PFSK-1 (cell line): ENCODE data around the gene ZNF775.

Experiments used
- FOXP2 ChIP-seq: optimal IDR thresholded peaks from 2 replicates; pipeline ENCODE3; 2011; ENCODE audit warnings: borderline replicate concordance, control low read depth, inconsistent platforms; ENCODE audit not compliant: insufficient read depth; ENCODE audit errors: extremely low read length, extremely low read depth
- POLR2AphosphoS5 ChIP-seq: IDR thresholded peaks from 2 replicates; pipeline ENCODE4 v1.6.1; 2012; ENCODE audit warnings: low read depth, mild to moderate bottlenecking, control low read depth, low read length, moderate library complexity
- SIN3A ChIP-seq: IDR thresholded peaks from 2 replicates; pipeline ENCODE4 v1.6.1; 2012; ENCODE audit warnings: mild to moderate bottlenecking, low read length, moderate library complexity, borderline replicate concordance; ENCODE audit not compliant: insufficient read depth
- TAF1 ChIP-seq: IDR thresholded peaks from 2 replicates; pipeline ENCODE4 v1.6.1; 2012; ENCODE audit warnings: low read length, control low read depth, borderline replicate concordance; ENCODE audit not compliant: insufficient read depth
- TF ChIP-seq, protein P1 (sequence below), 2 experiments: IDR thresholded peaks; 2 replicates each; pipeline versions ENCODE4 v1.6.1 to v1.8.0; 2011 to 2012; ENCODE audit warnings: low read depth in 2 of 2, low read length in 2 of 2, control low read depth in 1 of 2, inconsistent platforms in 1 of 2, mild to moderate bottlenecking in 1 of 2, moderate library complexity in 1 of 2; ENCODE audit not compliant: insufficient read depth in 1 of 2

Gene ZNF775

DNA sequence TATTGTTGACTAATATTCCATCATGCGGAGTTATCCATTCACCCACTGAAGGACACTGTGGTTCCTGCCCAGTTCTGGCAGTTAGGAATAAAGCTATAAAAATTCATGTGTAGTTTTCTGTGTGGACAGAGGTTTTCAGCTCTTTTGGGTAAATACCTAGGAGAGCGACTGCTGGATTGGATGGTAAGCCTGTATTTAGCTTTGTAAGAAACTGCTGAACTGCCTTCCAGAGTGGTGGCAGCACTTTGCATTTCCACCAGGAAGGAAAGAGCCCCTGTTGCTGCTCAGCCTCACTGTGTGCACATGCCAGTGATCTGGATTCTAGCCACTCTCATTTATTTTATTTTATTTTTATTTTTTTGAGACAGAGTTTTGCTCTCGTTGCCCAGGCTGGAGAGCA lies 14.2 kb downstream of the ZNF775 start:
- TF ChIP-seq TAF1 (no peak), POLR2AphosphoS5 (no peak), FOXP2 (no peak), SIN3A (no peak)
- TF ChIP-seq, protein P1, sequence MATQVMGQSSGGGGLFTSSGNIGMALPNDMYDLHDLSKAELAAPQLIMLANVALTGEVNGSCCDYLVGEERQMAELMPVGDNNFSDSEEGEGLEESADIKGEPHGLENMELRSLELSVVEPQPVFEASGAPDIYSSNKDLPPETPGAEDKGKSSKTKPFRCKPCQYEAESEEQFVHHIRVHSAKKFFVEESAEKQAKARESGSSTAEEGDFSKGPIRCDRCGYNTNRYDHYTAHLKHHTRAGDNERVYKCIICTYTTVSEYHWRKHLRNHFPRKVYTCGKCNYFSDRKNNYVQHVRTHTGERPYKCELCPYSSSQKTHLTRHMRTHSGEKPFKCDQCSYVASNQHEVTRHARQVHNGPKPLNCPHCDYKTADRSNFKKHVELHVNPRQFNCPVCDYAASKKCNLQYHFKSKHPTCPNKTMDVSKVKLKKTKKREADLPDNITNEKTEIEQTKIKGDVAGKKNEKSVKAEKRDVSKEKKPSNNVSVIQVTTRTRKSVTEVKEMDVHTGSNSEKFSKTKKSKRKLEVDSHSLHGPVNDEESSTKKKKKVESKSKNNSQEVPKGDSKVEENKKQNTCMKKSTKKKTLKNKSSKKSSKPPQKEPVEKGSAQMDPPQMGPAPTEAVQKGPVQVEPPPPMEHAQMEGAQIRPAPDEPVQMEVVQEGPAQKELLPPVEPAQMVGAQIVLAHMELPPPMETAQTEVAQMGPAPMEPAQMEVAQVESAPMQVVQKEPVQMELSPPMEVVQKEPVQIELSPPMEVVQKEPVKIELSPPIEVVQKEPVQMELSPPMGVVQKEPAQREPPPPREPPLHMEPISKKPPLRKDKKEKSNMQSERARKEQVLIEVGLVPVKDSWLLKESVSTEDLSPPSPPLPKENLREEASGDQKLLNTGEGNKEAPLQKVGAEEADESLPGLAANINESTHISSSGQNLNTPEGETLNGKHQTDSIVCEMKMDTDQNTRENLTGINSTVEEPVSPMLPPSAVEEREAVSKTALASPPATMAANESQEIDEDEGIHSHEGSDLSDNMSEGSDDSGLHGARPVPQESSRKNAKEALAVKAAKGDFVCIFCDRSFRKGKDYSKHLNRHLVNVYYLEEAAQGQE (IDR thresholded peaks at IDR 0.05; ENCODE audit: insufficient read depth in 1 of 2, low read depth in 2 of 2, low read length in 2 of 2), result no peak

DNA sequence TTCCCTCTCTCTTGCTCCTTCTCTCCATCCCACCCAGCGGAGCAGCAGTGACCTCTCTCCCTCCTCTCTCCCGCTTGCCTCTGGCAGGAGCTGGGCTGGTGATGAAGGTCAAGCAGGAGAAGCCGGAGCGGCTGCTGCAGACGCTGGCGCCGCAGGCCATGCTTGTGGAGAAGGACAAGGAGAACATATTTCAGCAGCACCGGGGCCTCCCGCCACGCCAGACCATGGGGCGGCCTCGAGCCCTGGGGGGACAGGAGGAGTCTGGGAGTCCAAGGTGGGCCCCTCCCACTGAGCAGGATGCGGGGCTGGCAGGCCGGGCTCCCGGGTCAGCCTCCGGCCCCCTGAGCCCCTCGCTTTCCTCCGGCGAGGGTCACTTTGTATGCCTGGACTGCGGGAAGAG lies 17.3 kb downstream of the ZNF775 start:
- TF ChIP-seq POLR2AphosphoS5 (no peak), TAF1 (no peak), SIN3A (no peak), FOXP2 (no peak)
- TF ChIP-seq, protein P1 (IDR thresholded peaks at IDR 0.05; ENCODE audit: insufficient read depth in 1 of 2, low read depth in 2 of 2, low read length in 2 of 2), result no peak

DNA sequence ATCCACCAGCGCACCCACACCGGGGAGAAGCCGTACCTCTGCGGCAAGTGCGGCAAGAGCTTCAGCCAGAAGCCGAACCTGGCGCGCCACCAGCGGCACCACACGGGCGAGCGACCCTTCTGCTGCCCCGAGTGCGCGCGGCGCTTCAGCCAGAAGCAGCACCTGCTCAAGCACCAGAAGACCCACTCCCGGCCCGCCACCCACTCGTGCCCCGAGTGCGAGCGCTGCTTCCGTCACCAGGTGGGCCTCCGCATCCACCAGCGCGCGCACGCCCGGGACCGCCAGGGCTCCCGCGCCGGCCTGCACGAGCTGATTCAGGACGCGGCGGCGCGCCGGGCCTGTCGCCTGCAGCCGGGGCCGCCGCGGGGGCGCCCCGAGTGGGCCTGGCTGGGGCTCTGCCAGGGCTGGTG lies 17.7 kb downstream of the ZNF775 start:
- no peak for TF ChIP-seq POLR2AphosphoS5
- no peak for TF ChIP-seq SIN3A
- TF ChIP-seq TAF1, result no peak
- TF ChIP-seq FOXP2, result no peak
- TF ChIP-seq, protein P1 (IDR thresholded peaks at IDR 0.05; ENCODE audit: insufficient read depth in 1 of 2, low read depth in 2 of 2, low read length in 2 of 2), result no peak

DNA sequence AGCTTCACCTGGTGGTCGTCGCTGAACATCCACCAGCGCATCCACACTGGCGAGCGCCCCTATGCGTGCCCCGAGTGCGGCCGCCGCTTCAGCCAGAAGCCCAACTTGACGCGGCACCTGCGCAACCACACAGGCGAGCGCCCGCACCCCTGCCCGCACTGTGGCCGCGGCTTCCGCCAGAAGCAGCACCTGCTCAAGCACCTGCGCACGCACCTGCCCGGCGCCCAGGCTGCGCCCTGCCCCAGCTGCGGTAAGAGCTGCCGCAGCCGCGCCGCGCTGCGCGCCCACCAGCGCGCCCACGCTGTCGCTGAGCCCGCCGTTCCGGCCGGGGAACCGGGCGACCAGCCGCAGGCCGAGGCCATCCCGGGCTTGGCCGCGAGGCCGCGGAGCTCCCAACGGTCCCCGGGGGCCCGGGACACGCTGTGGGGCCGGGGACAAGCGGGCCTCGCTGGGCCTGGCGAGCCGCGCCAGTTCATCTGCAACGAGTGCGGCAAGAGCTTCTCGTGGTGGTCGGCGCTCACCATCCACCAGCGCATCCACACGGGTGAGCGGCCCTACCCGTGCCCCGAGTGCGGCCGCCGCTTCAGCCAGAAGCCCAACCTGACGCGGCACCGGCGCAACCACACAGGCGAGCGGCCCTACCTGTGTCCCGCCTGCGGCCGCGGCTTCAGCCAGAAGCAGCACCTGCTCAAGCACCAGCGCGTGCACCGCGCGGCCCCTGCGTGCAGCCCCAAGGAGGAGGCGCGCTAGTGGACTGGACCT lies 18.4 kb downstream of the ZNF775 start:
- TF ChIP-seq POLR2AphosphoS5 (no peak), TAF1 (no peak), SIN3A (no peak), FOXP2 (no peak)
- TF ChIP-seq, protein P1 (IDR thresholded peaks at IDR 0.05; ENCODE audit: insufficient read depth in 1 of 2, low read depth in 2 of 2, low read length in 2 of 2), result no peak
